Prostate gland (tissue), 2 donors: ENCODE measurements around the gene TMEM220.

ENCODE experiments used
- CTCF ChIP-seq, 4 experiments: fragments of 200-600 bp in 2 of 4; fragments of 450-650 bp in 2 of 4; sonication (generic) in 2 of 4; IDR thresholded peaks; 1 replicate in 3 of 4; 2 replicates in 1 of 4; pipeline ENCODE4 v1.5.1; 2016 to 2019; ENCODE audit warnings: antibody characterized with exemption in 4 of 4, mild to moderate bottlenecking in 2 of 4, moderate library complexity in 2 of 4
- POLR2AphosphoS5 ChIP-seq: sonication (generic); formaldehyde crosslinking; IDR thresholded peaks from one replicate; pipeline ENCODE4 v1.6.1; 2017; ENCODE audit warnings: antibody characterized with exemption

- TF ChIP-seq CTCF (IDR thresholded peaks at IDR 0.05) (no peak), POLR2AphosphoS5 (no peak)
Observed at GRCh38 chr17:10750210-10750609, 20.4 kb upstream of the TMEM220 start.
